Activated CD4-positive, alpha-beta memory T cell treated with anti-CD3 and anti-CD28 coated beads for 36 hours (primary cell): ENCODE results near the gene RANBP3L. TPM values are rescaled to one million over a fixed set of nuclear protein-coding genes. Genes with fewer than 3 reads are reported as not detected.

Experiments used
- CTCF ChIA-PET: fragments of 350-600 bp; sonication (Branson Sonifier 250); formaldehyde crosslinking; loops from one replicate; lab custom pipeline; 2021; ENCODE audit warnings: antibody characterized with exemption, inconsistent platforms; lab: Charles Lee
- POLR2A ChIA-PET: fragments of 350-600 bp; sonication (Branson Sonifier 250); formaldehyde crosslinking; loops from one replicate; lab custom pipeline; 2021; ENCODE audit warnings: antibody characterized with exemption; lab: Charles Lee
- DNase-seq: peaks from one replicate; pipeline ENCODE4 v3.0.0-alpha.2; 2020
- H3K27ac Mint-ChIP-seq: one replicate; pipeline ENCODE4 v1.8.0; 2021; ENCODE audit warnings: mixed read lengths
- H3K27me3 Mint-ChIP-seq: one replicate; pipeline ENCODE4 v1.8.0; 2021; ENCODE audit warnings: mixed read lengths
- H3K36me3 Mint-ChIP-seq: one replicate; pipeline ENCODE4 v1.8.0; 2021; ENCODE audit warnings: mixed read lengths
- H3K4me1 Mint-ChIP-seq: one replicate; pipeline ENCODE4 v1.8.0; 2021; ENCODE audit warnings: low read depth, mixed read lengths
- H3K4me3 Mint-ChIP-seq: one replicate; pipeline ENCODE4 v1.8.0; 2021; ENCODE audit warnings: mild to moderate bottlenecking, mixed read lengths
- H3K9me3 Mint-ChIP-seq: one replicate; pipeline ENCODE4 v1.8.0; 2021; ENCODE audit warnings: mixed read lengths
- intact Hi-C: fragments of 100-400 bp; cut with micrococcal nuclease; formaldehyde crosslinking; loops from one replicate; pipeline ENCODE4 v1.15.1; 2023
- total RNA-seq, 2 experiments: library from RNA; stranded (reverse); gene quantifications; one replicate each; pipeline ENCODE4 v1.2.3, GENCODE V29; 2021

RANBP3L gene
- total RNA-seq, 2 experiments from 2014 or later, result not detected

- Mint-ChIP-seq H3K9me3 (no peaks in the 10 kb centered on the region), H3K27me3 (no peaks in the 10 kb centered on the region), H3K27ac (peak overlapping the region; percentile 46), H3K4me1 (peaks cover 44% of the 10 kb centered on the region), H3K4me3 (peak overlapping the region; percentile 80), H3K36me3 (no peaks in the 10 kb centered on the region)
- CTCF ChIA-PET, result no interaction called here
- intact Hi-C loops, result loop anchor here (5.0 to 10.0 kb wide), 4 partner anchors 165 to 1135 kb away; partner anchors contain the start of genes NIPBL, NUP155 and WDR70
- no peak for DNase-seq
- POLR2A ChIA-PET, result interaction anchor here (3.6 kb wide), 1 partner anchor 88 kb away, joined by 34 read pairs; the partner anchor contains the start of genes LMBRD2 and SKP2
Measured at GRCh38 chr5:36239370-36240293, 62.1 kb downstream of the RANBP3L start.

DNA sequence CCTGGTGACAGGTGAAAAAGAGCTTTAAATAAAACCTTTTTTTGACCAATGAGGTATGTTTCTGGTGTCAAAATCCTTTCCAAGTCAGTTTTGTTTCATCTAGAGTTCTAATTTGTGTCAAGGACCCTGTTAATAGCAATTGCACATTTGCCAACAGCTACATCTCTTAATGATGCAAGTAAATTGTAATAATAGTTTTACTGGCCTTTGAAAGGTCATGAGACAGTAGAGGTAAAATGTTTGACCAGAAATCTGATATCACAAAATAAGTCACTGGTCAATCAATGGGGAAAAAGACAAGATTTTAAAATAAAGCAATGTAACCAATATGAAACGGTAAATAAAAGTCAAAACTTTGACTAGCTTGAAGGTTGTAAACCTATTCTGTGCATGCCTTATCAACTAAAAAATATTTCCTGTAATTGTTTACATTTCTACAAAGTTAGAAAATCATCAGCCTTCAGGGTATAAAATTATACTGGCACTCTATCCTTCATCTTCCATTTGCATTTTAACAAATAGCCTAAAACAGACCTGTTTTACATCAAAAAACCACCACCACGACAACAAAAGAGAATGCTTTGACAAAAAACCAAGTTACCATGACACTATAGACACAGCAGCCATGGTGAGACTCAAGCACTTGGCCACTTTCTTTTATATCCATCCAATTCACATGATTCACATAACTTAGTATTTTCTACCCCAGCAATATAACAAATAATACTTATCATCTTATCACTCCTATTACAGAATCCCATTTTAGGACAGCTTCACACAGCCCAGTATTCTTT, 63.0 kb downstream of the RANBP3L start:
- DNase-seq, result no peak
- Mint-ChIP-seq H3K9me3 (no peaks in the 10 kb centered on the region), H3K27ac (no peak overlapping the region), H3K4me1 (peaks cover 40% of the 10 kb centered on the region), H3K27me3 (no peaks in the 10 kb centered on the region), H3K4me3 (no peak overlapping the region), H3K36me3 (no peaks in the 10 kb centered on the region)
- intact Hi-C loops, result no loop called here
- POLR2A ChIA-PET, result no interaction called here
- CTCF ChIA-PET, result interaction anchor here (0.7 kb wide), 1 partner anchor 27 kb away, joined by 3 read pairs; no protein-coding TSS in a partner anchor

DNA sequence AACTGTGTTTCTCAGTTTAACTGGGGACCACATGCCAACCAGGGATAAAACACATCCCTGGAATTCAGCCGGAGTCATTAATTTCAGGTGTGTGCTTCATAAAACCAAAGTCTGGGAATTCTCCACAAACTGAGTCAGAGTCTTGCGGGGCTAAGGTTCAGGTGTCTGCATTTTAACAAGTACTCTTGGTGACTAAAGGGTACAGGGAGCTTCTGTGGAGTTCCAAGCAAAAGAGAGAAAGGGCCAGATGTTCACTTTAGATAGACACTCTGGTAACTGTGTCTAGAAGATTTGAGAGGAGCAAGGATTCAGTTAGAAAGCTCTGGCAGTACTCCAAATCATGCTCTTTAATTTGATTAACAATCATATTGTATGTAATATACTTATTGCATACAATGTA, 64.0 kb downstream of the RANBP3L start:
- Mint-ChIP-seq H3K4me3 (no peak overlapping the region), H3K9me3 (no peaks in the 10 kb centered on the region), H3K27ac (no peak overlapping the region), H3K27me3 (no peaks in the 10 kb centered on the region), H3K4me1 (peaks cover 30% of the 10 kb centered on the region), H3K36me3 (no peaks in the 10 kb centered on the region)
- ChIA-PET POLR2A (no interaction called here), CTCF (interaction anchor here (1.0 kb wide), 1 partner anchor 28 kb away, joined by 3 read pairs; no protein-coding TSS in a partner anchor)
- intact Hi-C loops, result no loop called here
- no peak for DNase-seq

- ChIA-PET POLR2A (no interaction called here), CTCF (interaction anchor here (0.8 to 1.1 kb wide), 3 partner anchors 29 to 459 kb away, joined by 3 to 5 read pairs (median 3); no protein-coding TSS in a partner anchor)
- no peak overlapping the region for H3K4me3 Mint-ChIP-seq
- intact Hi-C loops, result no loop called here
- H3K4me1 Mint-ChIP-seq, result peaks cover 25% of the 10 kb centered on the region
- H3K36me3 Mint-ChIP-seq, result no peaks in the 10 kb centered on the region
- DNase-seq, result no peak
- H3K9me3 Mint-ChIP-seq, result no peaks in the 10 kb centered on the region
- H3K27ac Mint-ChIP-seq, result no peak overlapping the region
- H3K27me3 Mint-ChIP-seq, result no peaks in the 10 kb centered on the region
Measured at GRCh38 chr5:36236801-36237200, 64.9 kb downstream of the RANBP3L start.

DNA sequence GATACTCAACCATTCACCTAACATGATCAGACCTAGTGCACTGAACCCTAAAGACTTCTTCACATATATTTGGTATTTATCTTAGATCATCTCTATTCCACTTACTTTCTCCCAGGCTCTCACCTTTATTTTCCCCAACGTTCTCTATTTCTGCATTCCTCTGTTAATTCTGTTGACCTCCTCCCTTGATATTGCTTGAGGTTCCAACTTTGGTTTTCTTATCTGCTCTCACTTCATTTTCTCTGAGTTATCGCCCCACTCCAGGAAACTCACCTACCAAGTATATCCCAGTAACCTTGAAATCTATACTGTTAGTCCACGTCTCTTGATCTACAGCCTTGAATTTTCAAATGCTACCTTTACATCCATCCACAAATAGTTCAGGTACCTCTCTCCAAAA, 69.2 kb downstream of the RANBP3L start:
- Mint-ChIP-seq H3K36me3 (no peaks in the 10 kb centered on the region), H3K4me1 (peaks cover 2% of the 10 kb centered on the region), H3K9me3 (no peaks in the 10 kb centered on the region), H3K4me3 (no peak overlapping the region), H3K27me3 (no peaks in the 10 kb centered on the region), H3K27ac (no peak overlapping the region)
- no peak for DNase-seq
- intact Hi-C loops, result no loop called here
- CTCF ChIA-PET, result no interaction called here
- POLR2A ChIA-PET, result no interaction called here

GRCh38 chr5:36230151-36230790, 71.4 kb downstream of the RANBP3L start:
- ChIA-PET POLR2A (interaction anchor here (0.9 kb wide), 1 partner anchor 11 kb away, joined by 3 read pairs; the partner anchor contains the start of gene NADK2), CTCF (interaction anchor here (1.2 kb wide), 1 partner anchor 11 kb away, joined by 3 read pairs; the partner anchor contains the start of gene NADK2)
- peaks cover 7% of the 10 kb centered on the region for H3K36me3 Mint-ChIP-seq
- no peaks in the 10 kb centered on the region for H3K27me3 Mint-ChIP-seq
- H3K4me1 Mint-ChIP-seq, result no peaks in the 10 kb centered on the region
- DNase-seq, result no peak
- H3K4me3 Mint-ChIP-seq, result no peak overlapping the region
- H3K9me3 Mint-ChIP-seq, result no peaks in the 10 kb centered on the region
- H3K27ac Mint-ChIP-seq, result no peak overlapping the region
- intact Hi-C loops, result no loop called here

GRCh38 chr5:36228505-36228904, 73.2 kb downstream of the RANBP3L start:
- Mint-ChIP-seq H3K36me3 (peaks cover 11% of the 10 kb centered on the region), H3K9me3 (no peaks in the 10 kb centered on the region), H3K4me1 (no peaks in the 10 kb centered on the region), H3K27me3 (no peaks in the 10 kb centered on the region), H3K4me3 (no peak overlapping the region), H3K27ac (no peak overlapping the region)
- POLR2A ChIA-PET, result no interaction called here
- intact Hi-C loops, result no loop called here
- no peak for DNase-seq
- CTCF ChIA-PET, result interaction anchor here (1.5 kb wide), 1 partner anchor 13 kb away, joined by 10 read pairs; the partner anchor contains the start of gene NADK2

- Mint-ChIP-seq H3K9me3 (no peaks in the 10 kb centered on the region), H3K36me3 (peaks cover 11% of the 10 kb centered on the region), H3K27ac (no peak overlapping the region), H3K4me1 (no peaks in the 10 kb centered on the region), H3K27me3 (no peaks in the 10 kb centered on the region), H3K4me3 (no peak overlapping the region)
- ChIA-PET POLR2A (no interaction called here), CTCF (interaction anchor here (0.9 to 1.7 kb wide), 2 partner anchors 15 to 279 kb away, joined by 3 to 5 read pairs; partner anchors contain the start of gene NADK2)
- no peak for DNase-seq
- intact Hi-C loops, result no loop called here
Measured at GRCh38 chr5:36227046-36227445, 74.7 kb downstream of the RANBP3L start.

GRCh38 chr5:36222620-36223019, 79.1 kb downstream of the RANBP3L start:
- Mint-ChIP-seq H3K27ac (no peak overlapping the region), H3K9me3 (no peaks in the 10 kb centered on the region), H3K27me3 (no peaks in the 10 kb centered on the region), H3K36me3 (peaks cover 17% of the 10 kb centered on the region), H3K4me1 (no peaks in the 10 kb centered on the region), H3K4me3 (no peak overlapping the region)
- DNase-seq, result no peak
- intact Hi-C loops, result no loop called here
- ChIA-PET CTCF (no interaction called here), POLR2A (no interaction called here)

DNA sequence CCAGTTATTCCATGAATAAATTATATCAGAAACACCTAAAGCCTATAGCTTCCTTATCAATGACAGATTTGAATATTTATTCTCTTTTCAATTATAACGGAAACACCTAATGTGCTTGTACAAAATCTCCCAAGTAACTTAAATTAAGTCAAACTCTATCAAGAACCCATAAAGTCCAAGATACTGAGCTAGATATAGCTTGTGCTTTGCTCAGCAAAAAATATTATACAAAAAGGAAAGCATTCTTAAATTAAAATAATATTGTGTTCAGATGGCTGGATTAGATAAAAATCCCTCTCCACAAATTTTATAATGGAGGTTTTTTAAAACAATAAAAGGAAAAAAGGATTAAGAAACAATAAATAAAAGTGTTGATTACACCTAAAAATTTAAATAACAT, 83.7 kb downstream of the RANBP3L start:
- no peak overlapping the region for H3K4me3 Mint-ChIP-seq
- H3K9me3 Mint-ChIP-seq, result no peaks in the 10 kb centered on the region
- no peaks in the 10 kb centered on the region for H3K27me3 Mint-ChIP-seq
- DNase-seq, result no peak
- ChIA-PET CTCF (no interaction called here), POLR2A (no interaction called here)
- H3K27ac Mint-ChIP-seq, result no peak overlapping the region
- H3K4me1 Mint-ChIP-seq, result no peaks in the 10 kb centered on the region
- peaks cover 19% of the 10 kb centered on the region for H3K36me3 Mint-ChIP-seq
- intact Hi-C loops, result no loop called here

GRCh38 chr5:36217567-36217966, 84.1 kb downstream of the RANBP3L start:
- H3K36me3 Mint-ChIP-seq, result peaks cover 19% of the 10 kb centered on the region
- H3K27me3 Mint-ChIP-seq, result no peaks in the 10 kb centered on the region
- intact Hi-C loops, result no loop called here
- no peak overlapping the region for H3K27ac Mint-ChIP-seq
- no peak overlapping the region for H3K4me3 Mint-ChIP-seq
- ChIA-PET CTCF (no interaction called here), POLR2A (no interaction called here)
- H3K9me3 Mint-ChIP-seq, result no peaks in the 10 kb centered on the region
- H3K4me1 Mint-ChIP-seq, result no peaks in the 10 kb centered on the region
- DNase-seq, result no peak
